HG03575 (cell line): ENCODE measurements around the gene KCNAB2.
"Not testable (repeated sequence)": the region's sequence is repeated elsewhere in the genome, so short reads cannot be mapped to it uniquely, and the experiment has no call there.

ENCODE experiments used
- ATAC-seq: cut with Tn5 transposase; IDR thresholded peaks from one replicate; pipeline ENCODE4 v1.9.1; 2021; ENCODE audit not compliant: unreplicated experiment, insufficient number of reproducible peaks, low FRiP score; ENCODE audit errors: extremely low read depth

Gene KCNAB2

GRCh38 chr1:6008696-6009095 lies 37.0 kb upstream of the KCNAB2 start:
- no peak for ATAC-seq

- ATAC-seq, result no peak
These were observed 36.3 kb upstream of the KCNAB2 start for GRCh38 chr1:6009120-6010040.

GRCh38 chr1:6010554-6010953 lies 35.1 kb upstream of the KCNAB2 start:
- no peak for ATAC-seq

- ATAC-seq, result no peak
These were observed 34.3 kb upstream of the KCNAB2 start for GRCh38 chr1:6011161-6011945.

- no peak for ATAC-seq
These were observed 33.8 kb upstream of the KCNAB2 start for GRCh38 chr1:6011946-6012258.

GRCh38 chr1:6012529-6013318 lies 33.0 kb upstream of the KCNAB2 start:
- no peak for ATAC-seq

- ATAC-seq, result no peak
These were observed 32.2 kb upstream of the KCNAB2 start for GRCh38 chr1:6013491-6013890.

GRCh38 chr1:6014130-6014999 lies 31.3 kb upstream of the KCNAB2 start:
- ATAC-seq, result no peak

- no peak for ATAC-seq
These were observed 29.4 kb upstream of the KCNAB2 start for GRCh38 chr1:6016191-6016865.

GRCh38 chr1:6017654-6018053 lies 28.0 kb upstream of the KCNAB2 start:
- not testable (repeated sequence) for ATAC-seq

GRCh38 chr1:6019166-6019845 lies 26.4 kb upstream of the KCNAB2 start:
- no peak for ATAC-seq

- no peak for ATAC-seq
These were observed 23.5 kb upstream of the KCNAB2 start for GRCh38 chr1:6022193-6022592.

GRCh38 chr1:6023346-6023745 lies 22.3 kb upstream of the KCNAB2 start:
- ATAC-seq, result no peak

GRCh38 chr1:6024376-6024775 lies 21.3 kb upstream of the KCNAB2 start:
- ATAC-seq, result no peak

- no peak for ATAC-seq
These were observed 20.2 kb upstream of the KCNAB2 start for GRCh38 chr1:6025269-6026094.

- no peak for ATAC-seq
These were observed 19.4 kb upstream of the KCNAB2 start for GRCh38 chr1:6026095-6026809.
